Measurements from ENCODE around the gene LEFTY1.
"Not testable (repeated sequence)": the region's sequence is repeated elsewhere in the genome, so short reads cannot be mapped to it uniquely, and the experiment has no call there.

The LEFTY1 gene

GRCh38 chr1:225914947-225915346 is 26.0 kb upstream of the LEFTY1 start:
- no peak for FAIRE-seq

GRCh38 chr1:225914391-225914790 is 25.4 kb upstream of the LEFTY1 start:
- no peak for FAIRE-seq

DNA sequence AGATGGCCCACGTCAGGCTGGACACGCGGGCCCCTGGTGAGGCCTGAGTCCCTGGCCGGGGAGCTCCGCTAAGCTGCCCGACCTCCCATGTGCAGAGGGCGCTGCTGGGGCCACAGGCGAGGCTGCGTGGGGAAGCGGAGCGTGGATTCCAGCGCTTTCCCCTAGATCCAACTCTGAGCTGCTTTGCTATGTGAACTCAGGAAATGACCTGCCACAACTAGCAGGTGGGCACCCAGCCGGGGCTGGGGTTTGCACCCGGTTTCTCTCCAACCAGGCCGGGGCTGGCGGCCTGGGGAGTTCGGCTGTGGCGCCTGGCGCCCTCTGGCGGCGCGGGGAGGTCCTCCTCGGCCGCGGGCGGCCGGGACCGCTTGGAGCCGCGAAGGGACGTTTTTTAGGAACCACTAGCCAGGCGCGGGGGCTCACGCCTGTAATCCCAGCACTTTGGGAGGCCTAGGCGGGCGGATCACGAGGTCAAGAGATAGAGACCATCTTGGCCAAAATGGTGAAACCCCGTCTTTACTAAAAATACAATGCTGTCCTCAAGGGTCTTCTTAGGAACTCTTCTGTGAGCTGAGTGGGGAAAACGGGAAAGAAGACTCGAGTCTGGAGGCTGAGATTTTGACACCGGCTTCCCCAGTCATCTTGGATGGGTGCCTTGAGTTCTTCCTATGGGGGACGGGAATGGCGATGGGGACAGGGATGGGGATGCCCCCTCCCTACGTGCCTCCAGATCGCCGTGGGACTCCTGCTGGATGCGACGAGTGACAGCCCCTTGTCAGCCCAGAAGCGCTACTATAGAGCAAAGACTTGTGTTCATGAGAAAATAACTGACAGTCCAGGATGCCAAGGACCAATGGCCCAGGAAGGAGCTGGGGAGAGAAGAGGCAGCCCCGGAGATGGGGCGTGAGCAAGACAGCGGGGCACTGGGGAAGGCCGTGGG is 22.5 kb upstream of the LEFTY1 start:
- no peak for FAIRE-seq

DNA sequence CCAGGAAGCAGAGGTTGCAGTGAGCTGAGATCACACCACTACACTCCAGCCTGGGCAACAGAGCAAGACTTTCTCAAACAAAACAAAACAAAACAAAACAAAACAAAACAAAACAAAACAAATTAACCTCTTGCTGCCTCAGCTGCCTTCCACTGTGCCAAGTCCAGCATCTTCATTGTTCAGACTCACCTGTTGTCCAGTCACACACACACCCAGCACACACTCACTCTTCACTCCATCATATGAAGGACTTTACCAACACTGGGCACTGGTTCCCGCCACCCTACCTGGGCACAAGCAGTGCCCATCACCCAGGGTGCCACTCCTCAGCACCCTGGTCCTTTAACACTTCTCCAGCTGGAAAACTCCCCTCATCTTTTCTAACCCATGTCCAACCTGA is 20.5 kb upstream of the LEFTY1 start:
- FAIRE-seq, result no peak

- no peak for FAIRE-seq
Measured at GRCh38 chr1:225908773-225909172, 19.8 kb upstream of the LEFTY1 start.

DNA sequence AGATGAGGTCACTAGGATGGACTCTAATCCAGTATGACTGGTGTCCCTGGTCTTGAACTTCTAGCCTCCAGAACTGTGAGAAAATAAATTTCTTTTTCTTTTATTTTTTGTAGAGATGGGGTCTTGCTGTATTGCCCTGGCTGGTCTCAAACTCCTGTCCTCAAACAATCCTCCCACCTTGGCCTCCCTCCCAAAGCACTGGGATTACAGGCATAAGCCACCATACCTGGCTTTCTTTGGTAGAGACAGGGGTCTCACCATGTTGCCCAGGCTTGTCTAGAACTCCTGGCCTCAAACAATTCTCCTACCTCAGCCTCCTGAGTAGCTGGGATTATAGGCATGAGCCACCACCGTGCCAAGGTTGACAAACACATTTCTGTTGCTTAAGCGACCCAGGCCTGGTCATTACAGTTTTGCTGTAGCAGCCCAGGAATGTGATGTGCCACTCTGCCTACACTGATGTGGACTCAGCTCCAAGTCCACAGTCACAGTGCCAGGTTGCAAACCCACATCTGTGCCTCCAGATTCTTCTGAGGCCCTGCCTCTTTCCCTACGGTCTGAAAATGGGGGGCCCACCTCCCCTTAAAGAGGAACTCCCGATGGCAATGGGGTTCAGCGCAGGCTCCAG is 19.2 kb upstream of the LEFTY1 start:
- no peak for FAIRE-seq

DNA sequence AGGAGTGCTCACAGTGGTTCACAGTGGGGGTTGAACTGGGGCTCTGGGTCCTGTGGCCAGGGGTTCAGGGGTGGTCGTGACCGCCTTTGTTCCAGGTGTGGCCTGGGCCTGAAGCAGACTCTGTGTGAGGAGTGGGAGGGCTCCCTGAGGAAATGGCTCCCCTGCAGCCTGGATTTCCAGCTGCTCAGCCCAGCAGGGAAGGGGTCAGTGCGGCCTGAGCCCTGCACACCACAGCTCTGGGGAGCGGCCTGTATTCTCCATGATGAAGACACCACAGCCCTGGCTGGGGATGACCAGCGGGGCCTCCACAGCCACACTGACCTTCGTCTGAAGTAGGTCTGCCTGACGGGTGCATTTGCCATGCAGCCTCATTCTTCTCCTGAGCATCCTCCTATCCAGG is 18.4 kb upstream of the LEFTY1 start:
- no peak for FAIRE-seq

GRCh38 chr1:225906467-225906866 is 17.5 kb upstream of the LEFTY1 start:
- FAIRE-seq, result no peak

- no peak for FAIRE-seq
Measured at GRCh38 chr1:225903623-225904022, 14.7 kb upstream of the LEFTY1 start.

DNA sequence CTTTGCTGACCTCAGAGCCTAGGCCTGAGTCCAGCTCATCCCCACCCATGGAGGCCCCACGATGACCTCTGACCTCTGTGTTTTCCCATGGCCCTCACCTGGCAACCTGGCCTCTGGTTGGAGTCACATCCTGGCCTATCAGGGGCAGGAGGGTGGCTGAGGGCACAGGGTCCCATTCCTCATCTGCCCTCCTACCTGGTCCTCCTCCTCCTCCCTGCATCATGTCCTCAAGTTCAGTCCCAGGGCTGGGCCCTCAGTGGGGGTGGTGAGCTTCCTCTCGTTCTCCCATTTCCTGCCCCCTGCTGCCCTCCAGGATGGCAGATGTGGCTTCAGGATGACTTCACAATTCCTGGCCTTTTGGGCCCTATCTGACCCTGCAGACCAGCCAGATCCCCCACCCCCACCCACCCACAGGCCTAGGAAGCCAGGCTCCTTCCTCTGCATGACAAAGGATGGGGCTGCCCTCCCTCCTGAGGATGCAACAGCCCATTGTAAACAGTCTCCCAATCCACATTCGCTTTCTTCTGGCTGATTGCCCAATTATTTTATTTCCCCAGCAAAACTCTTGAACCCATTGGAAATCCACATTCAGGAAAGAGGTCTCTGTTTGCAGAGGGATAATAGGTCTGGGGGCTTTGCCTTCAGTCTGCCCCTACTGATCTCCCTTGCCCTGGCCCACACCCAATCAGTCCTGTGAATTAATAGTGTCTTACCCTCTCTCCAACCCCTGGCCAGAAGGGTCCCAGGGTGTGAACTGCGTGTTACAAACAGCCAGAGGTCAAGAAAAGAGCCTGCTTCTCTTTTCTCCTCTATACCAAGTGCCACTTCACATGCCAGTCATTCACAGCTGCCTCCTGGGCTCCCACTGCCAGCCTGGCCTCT is 10.3 kb upstream of the LEFTY1 start:
- FAIRE-seq, result no peak

DNA sequence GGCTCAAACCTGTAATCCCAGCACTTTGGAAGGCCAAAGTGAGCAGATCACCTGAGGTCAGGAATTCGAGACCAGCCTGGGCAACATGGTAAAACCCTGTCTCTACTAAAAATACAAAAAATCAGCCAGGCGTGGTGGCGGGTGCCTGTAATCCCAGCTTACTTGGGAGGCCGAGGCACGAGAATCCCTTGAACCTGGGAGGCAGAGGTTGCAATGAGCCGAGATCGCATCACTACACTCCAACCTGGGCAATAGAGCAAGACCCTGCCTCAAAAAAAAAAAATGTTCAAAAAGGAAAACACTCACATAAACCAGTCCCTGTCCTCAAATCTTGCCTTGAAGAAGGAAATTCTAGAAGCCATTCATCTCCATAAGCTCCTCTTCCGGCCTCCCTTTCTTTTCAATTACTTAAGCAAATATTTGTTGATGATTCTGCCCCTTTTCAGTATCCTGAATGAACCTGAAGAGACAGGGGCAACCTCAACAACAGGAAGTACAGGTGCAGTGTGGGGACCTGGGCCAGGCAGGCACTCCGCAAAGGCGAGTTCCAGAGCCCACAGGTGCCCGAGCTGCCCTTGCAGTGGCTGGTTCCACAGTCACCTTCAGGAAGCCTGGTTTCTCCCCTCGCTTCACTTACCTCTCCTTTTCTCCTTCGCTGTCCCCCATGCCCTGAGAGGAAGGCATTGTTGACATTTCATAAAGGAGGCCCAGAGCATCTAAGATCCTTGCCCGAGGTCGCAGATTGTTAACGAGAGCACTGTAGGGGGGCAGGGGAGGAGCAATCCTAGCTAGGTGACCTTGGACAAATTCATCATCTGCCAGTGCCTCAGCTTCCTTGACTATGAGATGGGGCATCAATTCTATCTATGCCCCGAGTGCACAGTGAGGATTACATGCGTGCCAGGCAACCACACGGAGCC is 8.9 kb upstream of the LEFTY1 start:
- no peak for FAIRE-seq

GRCh38 chr1:225896937-225897549 is 8.1 kb upstream of the LEFTY1 start:
- no peak for FAIRE-seq

DNA sequence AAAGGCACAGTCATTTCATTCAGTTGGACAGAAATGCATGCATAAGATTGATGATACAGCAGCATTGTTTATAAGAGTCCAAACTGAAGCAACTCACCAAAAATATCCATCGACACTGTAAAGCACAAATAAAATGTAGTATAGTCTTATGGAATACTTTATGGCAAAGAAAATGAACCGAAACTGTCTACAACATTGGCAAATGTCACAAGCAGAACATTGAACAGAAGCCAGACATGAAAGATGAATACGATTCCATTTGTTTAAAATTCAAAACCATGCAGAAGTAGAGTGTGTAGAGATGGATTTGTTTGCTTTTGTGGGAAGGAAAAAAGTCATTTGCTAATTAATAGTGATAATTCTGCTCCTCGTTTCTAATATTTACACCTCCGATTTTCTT is 7.5 kb upstream of the LEFTY1 start:
- FAIRE-seq, result no peak

DNA sequence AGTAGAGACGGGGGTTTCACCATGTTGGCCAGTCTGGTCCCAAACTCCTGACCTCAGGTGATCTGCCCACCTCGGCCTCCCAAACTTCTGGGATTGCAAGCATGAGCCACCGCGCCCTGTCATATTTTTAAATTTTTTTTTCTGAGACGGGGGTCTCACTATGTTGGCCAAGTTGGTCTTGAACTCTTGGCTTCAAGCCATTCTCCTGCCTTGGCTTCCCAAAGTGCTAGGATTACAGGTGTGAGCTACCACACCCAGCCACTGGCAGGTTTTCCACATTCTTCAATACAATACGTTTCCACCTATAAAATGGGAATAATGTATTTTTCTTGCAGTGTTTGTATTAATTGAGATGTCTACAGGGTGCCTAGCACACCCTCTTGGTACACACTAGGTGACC is 3.4 kb upstream of the LEFTY1 start:
- no peak for FAIRE-seq

DNA sequence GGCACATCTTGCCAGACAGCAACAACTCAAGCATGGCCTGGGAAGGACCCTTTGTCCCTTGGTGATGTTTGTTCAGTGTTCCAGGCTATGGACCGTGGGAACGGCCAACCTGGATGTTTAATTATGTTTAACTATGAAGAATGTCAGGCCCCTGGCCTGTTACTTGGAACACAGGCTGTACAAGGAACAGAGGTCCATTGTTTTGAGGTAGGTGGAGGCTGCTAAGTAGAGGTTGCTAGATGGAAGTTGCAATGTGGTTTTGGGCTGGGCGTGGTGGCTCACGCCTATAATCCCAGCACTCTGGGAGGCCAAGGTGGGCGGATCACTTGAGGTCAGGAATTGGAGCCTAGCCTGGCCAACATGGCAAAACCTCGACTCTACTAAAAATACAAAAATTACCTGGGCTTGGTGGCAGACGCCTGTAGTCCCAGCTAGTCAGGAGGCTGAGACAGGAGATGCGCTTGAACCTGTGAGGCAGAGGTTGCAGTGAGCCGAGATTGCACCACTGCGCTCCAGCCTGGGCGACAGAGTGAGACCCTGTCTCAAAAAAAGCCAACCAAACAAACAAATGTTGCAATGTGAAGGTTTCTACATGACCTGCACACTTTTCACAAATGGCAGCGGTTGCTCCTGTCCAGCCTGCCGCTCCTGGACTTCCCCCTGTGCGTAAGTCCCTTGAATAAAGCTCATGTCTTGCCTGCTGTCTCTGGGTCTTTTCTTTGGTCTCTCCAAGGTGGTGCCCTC is 2.5 kb upstream of the LEFTY1 start:
- FAIRE-seq, result no peak

- no peak for FAIRE-seq
Measured at GRCh38 chr1:225890346-225891228, 1.6 kb upstream of the LEFTY1 start.

GRCh38 chr1:225889743-225890142 is 797 bp upstream of the LEFTY1 start:
- no peak for FAIRE-seq

DNA sequence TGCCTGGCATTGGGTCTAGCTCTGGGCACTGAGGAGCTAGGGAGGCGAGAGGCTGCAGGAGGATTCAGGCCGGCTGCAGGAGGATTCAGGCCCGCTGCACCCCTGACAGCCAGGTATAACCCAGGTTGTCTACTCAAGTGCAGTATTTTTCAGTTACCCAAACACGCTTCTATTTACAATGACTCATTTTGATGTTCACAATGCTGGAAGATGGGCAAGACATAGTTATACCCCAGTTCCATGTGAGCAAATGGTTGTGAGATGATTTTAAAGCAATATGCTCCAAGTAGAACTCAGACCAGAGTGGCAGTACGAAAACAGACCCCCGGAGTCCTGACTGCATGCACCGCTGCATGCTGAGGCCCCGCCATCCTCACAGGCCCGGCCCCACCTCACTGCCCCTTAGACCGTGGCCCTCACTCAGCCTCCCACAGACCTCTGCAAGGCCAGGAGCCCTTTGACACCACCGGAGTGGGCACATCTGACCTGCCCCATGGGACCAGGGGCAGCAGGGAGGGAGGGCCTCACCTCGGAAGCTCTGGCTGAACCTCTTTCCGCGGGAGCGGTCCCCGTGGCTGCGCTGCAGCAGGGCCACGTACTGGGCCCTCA is 553 bp downstream of the LEFTY1 start:
- no peak for FAIRE-seq

- FAIRE-seq, result not testable (repeated sequence)
Measured at GRCh38 chr1:225887554-225888288, 1.2 kb downstream of the LEFTY1 start.

Measured in endometrium (tissue), 2 donors.